ENCODE measurements around the gene ATG7.
A peak's percentile ranks its signal among the peaks of the same experiment; 100 is the strongest.
"Not testable (repeated sequence)": the region's sequence is repeated elsewhere in the genome, so short reads cannot be mapped to it uniquely, and the experiment has no call there.

Gene ATG7

DNA sequence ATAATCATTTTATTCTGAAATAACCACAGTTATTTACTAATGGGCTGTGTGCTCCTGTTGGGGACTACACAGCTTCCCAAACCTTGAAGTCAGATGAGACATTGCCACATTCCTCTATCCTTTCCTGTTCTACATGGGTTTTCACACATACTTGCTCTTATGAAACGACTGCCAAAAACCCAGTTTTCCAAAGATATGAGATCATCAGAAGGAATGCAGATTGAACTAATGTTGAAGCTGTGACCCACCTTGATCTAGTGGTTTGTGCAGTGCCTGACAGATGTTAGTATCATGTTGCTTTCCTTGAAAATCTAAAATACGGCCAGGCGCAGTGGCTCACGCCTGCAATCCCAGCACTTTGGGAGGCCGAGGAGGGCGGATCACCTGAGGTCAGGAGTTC, 226.9 kb downstream of the ATG7 start:
- FAIRE-seq (no peak), DNase-seq (ENCODE audit: low spot score) (peak; percentile 81)

DNA sequence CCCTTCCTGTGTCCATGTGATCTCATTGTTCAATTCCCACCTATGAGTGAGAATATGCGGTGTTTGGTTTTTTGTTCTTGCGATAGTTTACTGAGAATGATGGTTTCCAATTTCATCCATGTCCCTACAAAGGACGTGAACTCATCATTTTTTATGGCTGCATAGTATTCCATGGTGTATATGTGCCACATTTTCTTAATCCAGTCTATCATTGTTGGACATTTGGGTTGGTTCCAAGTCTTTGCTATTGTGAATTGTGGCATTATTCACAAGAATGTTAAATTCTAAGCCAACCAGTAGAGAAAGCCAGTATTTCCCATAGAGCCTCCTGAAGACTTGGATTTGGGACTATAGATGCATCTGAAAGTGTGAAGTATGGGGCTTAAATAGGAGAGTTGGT, 230.2 kb downstream of the ATG7 start:
- not testable (repeated sequence) for DNase-seq (ENCODE audit: low spot score); FAIRE-seq

DNA sequence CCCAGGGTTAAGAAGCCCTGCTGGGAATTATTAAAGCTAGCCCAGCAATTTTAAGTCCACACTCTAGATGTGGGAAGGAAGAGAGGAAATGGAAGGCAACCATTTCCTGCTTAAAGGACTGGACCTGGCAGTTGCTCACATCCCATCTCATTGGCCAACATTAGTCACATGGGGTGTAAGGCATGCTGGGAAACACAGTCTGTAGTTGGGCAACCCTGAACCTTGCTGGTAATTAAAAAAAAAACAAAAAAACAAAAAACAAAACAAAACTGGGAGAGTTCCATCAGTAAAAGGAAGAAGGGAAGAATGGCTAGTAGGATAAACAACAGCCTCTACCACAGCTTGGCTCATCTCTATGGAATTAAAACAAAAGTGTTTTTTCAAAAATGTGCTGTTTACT, 235.5 kb downstream of the ATG7 start:
- DNase-seq (ENCODE audit: low spot score): no peak
- no peak for FAIRE-seq

DNA sequence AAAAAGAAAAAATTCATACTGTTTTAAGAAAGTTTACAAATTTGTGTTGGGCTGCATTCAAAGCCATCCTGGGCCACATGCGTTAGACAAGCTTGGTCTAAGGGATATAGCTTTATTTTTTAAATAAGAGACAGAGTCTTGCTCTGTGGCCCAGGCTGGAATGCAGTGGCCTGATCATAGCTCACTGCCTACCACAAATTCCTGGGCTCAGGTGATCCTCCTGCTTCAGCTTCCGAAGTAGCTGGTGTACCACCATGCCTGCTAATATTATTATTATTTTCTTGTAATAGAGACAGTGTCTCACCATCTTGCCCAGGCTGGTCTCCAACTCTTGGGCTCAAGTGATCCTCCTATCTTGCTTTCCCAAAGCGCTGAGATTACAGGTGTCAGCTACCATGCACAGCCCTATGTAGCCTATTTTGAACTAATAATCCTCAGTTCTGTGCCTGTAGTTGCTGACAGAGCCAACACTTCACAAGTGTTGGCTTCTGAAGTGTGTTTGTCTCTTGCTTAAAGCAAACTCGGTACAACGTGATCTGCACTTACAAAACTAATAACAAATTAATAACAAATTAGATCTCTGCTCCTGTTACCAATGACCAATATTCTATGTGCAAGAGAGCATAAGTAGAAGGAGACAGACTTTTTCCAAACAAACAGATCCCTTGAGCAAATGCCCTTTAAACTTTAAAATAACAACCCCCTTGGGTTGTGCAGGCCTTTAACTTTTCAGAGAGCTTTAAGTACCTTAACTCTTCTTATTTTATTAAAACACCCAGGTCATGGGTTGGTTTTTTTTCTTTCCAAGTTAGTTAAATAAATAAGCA, 236.4 kb downstream of the ATG7 start:
- FAIRE-seq (no peak), DNase-seq (ENCODE audit: low spot score) (no peak)

DNA sequence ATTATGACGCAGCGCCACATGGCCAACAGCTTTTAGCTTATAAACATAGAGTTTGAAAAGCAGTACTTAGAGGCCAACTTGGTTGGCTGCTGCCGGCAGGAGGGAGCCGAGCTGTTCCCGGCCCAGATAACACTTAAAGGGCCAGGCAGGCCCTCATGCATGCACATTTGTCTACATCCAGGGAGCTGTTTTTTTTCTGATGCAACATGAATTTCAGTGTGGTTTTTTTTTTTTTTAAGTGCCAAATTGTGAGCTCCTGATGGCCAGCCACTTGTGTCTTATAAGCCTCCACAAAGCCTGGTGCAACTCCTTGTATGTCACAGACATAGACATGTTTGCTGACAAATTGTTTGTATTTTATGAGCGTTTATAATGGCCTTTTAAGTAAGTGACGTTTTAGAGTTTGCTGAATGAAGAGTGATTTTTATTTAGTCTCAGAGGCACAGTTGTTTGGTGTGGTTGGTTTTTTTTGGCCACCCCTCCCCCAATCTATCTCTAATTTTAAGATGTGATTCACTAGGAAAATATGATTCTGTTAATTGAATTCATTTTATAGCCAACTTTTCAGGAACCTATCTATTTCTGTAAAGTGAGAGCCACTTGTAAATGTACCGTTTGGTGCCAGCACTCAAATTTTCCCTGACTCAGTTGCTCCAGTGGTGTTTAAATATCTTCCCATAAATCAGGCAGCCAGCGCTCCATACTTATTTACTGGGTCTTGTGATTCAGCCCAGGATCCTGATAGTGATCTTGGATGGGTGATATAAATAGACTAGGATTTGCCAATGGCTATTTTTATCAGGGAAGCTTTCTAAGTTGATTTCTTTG, 237.2 kb downstream of the ATG7 start:
- peak; percentile 69 for DNase-seq (ENCODE audit: low spot score)

GRCh38 chr3:11510001-11510340, 237.8 kb downstream of the ATG7 start:
- FAIRE-seq: no peak

More for the DNA sequence above, 237.2 kb downstream of the ATG7 start:
- no peak for FAIRE-seq

GRCh38 chr3:11510356-11510755, 238.2 kb downstream of the ATG7 start:
- FAIRE-seq (no peak), DNase-seq (ENCODE audit: low spot score) (no peak)

More at GRCh38 chr3:11510001-11510340, 237.8 kb downstream of the ATG7 start:
- DNase-seq (ENCODE audit: low spot score): no peak

- not testable (repeated sequence) for FAIRE-seq; DNase-seq (ENCODE audit: low spot score)
Observed at GRCh38 chr3:11511606-11512005, 239.4 kb downstream of the ATG7 start.

GRCh38 chr3:11513125-11513816, 241.1 kb downstream of the ATG7 start:
- DNase-seq (ENCODE audit: low spot score); FAIRE-seq: not testable (repeated sequence)

DNA sequence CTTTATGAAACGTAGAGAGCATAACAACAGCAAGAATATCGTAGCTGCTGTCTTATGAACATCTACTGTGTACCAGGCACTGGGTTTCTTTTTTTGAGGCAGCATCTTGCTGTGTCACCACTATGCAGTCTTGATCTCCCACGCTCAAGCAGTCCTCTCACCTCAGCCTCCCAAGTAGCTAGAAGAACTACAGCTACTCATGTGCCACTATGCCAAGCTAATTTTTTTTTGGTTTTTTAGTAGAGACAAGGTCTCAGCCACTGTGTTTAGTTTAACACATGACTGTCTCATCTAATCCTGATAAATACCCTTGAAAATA, 241.6 kb downstream of the ATG7 start:
- DNase-seq (ENCODE audit: low spot score) (no peak), FAIRE-seq (no peak)

- FAIRE-seq (no peak), DNase-seq (ENCODE audit: low spot score) (peak; percentile 71)
Observed at GRCh38 chr3:11514191-11514821, 242.1 kb downstream of the ATG7 start.

GRCh38 chr3:11517601-11518000, 245.4 kb downstream of the ATG7 start:
- DNase-seq (ENCODE audit: low spot score) (no peak), FAIRE-seq (no peak)

GRCh38 chr3:11521167-11521566, 249.0 kb downstream of the ATG7 start:
- DNase-seq (ENCODE audit: low spot score) (no peak), FAIRE-seq (no peak)

GRCh38 chr3:11522398-11522715, 250.2 kb downstream of the ATG7 start:
- FAIRE-seq: no peak
- DNase-seq (ENCODE audit: low spot score): no peak

- DNase-seq (ENCODE audit: low spot score): no peak
Observed at GRCh38 chr3:11522953-11523571, 250.9 kb downstream of the ATG7 start.

DNA sequence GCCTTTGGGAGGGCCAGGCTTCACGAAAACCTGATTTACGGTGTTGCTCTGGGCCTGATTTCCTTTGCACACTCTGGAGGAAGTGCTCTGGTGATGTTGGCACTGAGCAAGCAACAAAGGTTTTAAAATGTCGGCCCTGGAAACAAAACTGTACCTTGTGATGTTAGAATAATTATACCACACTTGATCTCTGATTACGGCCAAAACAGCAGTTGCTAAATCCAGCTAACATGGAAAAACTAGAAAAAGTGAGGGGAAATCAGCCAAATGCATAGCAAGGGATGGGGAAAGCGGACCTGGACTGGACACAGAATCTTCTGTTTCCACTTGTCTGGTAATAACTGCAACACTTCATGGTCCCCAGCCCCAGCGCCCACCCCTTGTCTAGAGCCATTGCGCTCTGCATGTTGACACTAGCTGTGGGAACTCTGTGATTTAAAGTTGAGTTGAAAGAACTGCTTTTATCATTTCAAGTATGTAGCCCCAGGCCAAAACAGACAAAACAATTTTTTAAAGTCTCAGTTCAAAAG, 251.4 kb downstream of the ATG7 start:
- DNase-seq (ENCODE audit: low spot score) (no peak), FAIRE-seq (no peak)

More at GRCh38 chr3:11522953-11523571, 250.9 kb downstream of the ATG7 start:
- no peak for FAIRE-seq

- not testable (repeated sequence) for FAIRE-seq; DNase-seq (ENCODE audit: low spot score)
Observed at GRCh38 chr3:11526121-11526520, 253.9 kb downstream of the ATG7 start.

- no peak for DNase-seq (ENCODE audit: low spot score)
- FAIRE-seq: no peak
Observed at GRCh38 chr3:11529281-11529680, 257.1 kb downstream of the ATG7 start.

DNA sequence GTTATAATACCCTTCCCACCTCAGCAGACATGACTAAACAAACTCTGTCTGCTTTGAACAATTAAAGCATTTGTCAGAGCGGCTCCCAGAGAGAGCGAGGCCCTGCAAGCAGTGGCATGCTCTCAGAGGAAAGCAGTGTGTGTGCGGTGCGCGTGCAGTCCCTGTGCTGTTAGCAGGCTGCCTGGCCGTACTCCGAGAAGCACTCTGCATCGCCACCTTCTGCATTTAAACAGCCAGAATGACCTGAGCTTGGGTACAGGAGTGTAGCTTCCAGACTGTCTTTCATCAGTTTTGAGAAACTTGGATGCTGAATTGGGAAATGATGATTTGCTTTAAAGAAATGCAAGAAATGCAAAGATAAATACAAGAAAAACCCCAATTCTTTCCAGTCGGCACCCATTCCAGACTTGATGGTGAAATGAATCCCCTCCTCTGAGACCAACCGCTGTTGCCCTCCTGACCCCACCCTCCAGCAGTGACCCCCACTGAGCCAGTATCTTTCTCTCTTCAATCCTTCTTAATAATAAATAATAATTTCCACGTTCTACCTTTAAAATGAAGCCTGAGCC, 258.0 kb downstream of the ATG7 start:
- no peak for DNase-seq (ENCODE audit: low spot score)
- no peak for FAIRE-seq

GRCh38 chr3:11532931-11533391, 260.8 kb downstream of the ATG7 start:
- DNase-seq (ENCODE audit: low spot score) (no peak), FAIRE-seq (no peak)
